ENCODE results near the gene COL8A2. TPM values are rescaled to one million over a fixed set of nuclear protein-coding genes. Genes with fewer than 3 reads are reported as not detected.
A peak's percentile ranks its signal among the peaks of the same experiment; 100 is the strongest.

Gene COL8A2
- total RNA-seq, 1 donor from 2014 or later = 18.1 TPM

- peaks cover 68% of the 10 kb centered on the region for H3K4me1 Mint-ChIP-seq (ENCODE audit: low read depth)
- H3K27me3 Mint-ChIP-seq (ENCODE audit: low read depth) = no peaks in the 10 kb centered on the region
- H3K27ac Mint-ChIP-seq (ENCODE audit: unreplicated experiment) = peak overlapping the region; percentile 91
- peak overlapping the region; percentile 88 for H3K4me3 Mint-ChIP-seq (ENCODE audit: unreplicated experiment)
- no peak for DNase-seq (ENCODE audit: low spot score)
- no peak for TF ChIP-seq CTCF (IDR thresholded peaks at IDR 0.05)
- H3K36me3 Mint-ChIP-seq (ENCODE audit: low read depth) = peaks cover 4% of the 10 kb centered on the region
- no peaks in the 10 kb centered on the region for H3K9me3 Mint-ChIP-seq (ENCODE audit: low read depth)
Observed at GRCh38 chr1:36157115-36157903, 32.3 kb upstream of the COL8A2 start.

- Mint-ChIP-seq H3K4me1 (ENCODE audit: low read depth) (peaks cover 68% of the 10 kb centered on the region), H3K9me3 (ENCODE audit: low read depth) (no peaks in the 10 kb centered on the region), H3K36me3 (ENCODE audit: low read depth) (peaks cover 4% of the 10 kb centered on the region), H3K4me3 (ENCODE audit: unreplicated experiment) (peak overlapping the region; percentile 88), H3K27ac (ENCODE audit: unreplicated experiment) (peak overlapping the region; percentile 91), H3K27me3 (ENCODE audit: low read depth) (no peaks in the 10 kb centered on the region)
- TF ChIP-seq CTCF (IDR thresholded peaks at IDR 0.05) = no peak
- no peak for DNase-seq (ENCODE audit: low spot score)
Observed at GRCh38 chr1:36156329-36157114, 31.5 kb upstream of the COL8A2 start.

GRCh38 chr1:36155408-36156328 lies 30.6 kb upstream of the COL8A2 start, which contains the start of gene MAP7D1:
Gene MAP7D1 (plus strand): TSS chr1:36156160. CDS start chr1:36156418, 258 bp downstream.
- DNase-seq (ENCODE audit: low spot score) = peak; percentile 94
- Mint-ChIP-seq H3K36me3 (ENCODE audit: low read depth) (peaks cover 4% of the 10 kb centered on the region), H3K4me3 (ENCODE audit: unreplicated experiment) (peak within 1 kb of the TSS; percentile 88), H3K4me1 (ENCODE audit: low read depth) (peaks cover 66% of the 10 kb centered on the region), H3K27me3 (ENCODE audit: low read depth) (no peaks in the 10 kb centered on the region), H3K27ac (ENCODE audit: unreplicated experiment) (peak within 1 kb of the TSS; percentile 91), H3K9me3 (ENCODE audit: low read depth) (no peaks in the 10 kb centered on the region)
- no peak for TF ChIP-seq CTCF (IDR thresholded peaks at IDR 0.05)

DNA sequence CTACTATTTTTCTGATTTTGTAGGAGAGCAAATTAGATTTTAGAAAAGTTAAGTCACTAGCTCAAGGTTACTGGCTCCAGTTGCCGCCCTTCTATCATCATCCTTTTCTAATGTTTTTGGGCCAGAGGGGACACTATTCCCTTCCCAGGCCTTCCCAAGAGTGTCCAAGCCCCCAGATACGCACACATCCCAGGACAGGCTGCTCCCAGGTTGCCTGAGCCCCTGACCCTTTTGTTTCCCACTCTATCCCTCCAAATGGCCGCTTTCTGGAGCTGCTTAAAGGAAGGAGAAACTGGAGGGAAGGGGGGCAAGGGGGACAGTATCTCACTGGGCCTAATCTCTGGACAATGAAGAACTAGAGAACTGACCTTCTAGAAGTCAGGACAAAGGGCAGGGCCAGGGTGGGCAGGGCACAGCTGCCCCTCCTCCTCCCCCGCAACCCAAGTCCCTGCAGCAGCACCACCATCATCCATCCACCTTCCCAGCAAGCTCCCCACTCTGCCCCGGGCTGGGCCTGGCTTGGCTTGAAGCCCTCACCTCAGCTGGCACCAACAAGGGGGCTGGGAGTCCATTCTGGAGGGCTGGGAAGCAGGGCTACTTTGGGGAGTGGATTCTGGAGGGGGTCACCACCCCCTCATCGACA lies 29.9 kb upstream of the COL8A2 start:
- H3K4me3 Mint-ChIP-seq (ENCODE audit: unreplicated experiment) = peak overlapping the region; percentile 78
- DNase-seq (ENCODE audit: low spot score) = no peak
- peaks cover 66% of the 10 kb centered on the region for H3K4me1 Mint-ChIP-seq (ENCODE audit: low read depth)
- no peak for TF ChIP-seq CTCF (IDR thresholded peaks at IDR 0.05)
- H3K9me3 Mint-ChIP-seq (ENCODE audit: low read depth) = no peaks in the 10 kb centered on the region
- no peaks in the 10 kb centered on the region for H3K27me3 Mint-ChIP-seq (ENCODE audit: low read depth)
- peak overlapping the region; percentile 88 for H3K27ac Mint-ChIP-seq (ENCODE audit: unreplicated experiment)
- peaks cover 4% of the 10 kb centered on the region for H3K36me3 Mint-ChIP-seq (ENCODE audit: low read depth)
